Stimulated activated CD4-positive, alpha-beta T cell treated with anti-CD3 and anti-CD28 coated beads, Interleukin-4, amount 100 ng/mL, for 1 hour (primary cell): Measurements from ENCODE around the gene JAM3.

Experiments
- DNase-seq: peaks from one replicate; pipeline ENCODE4 v3.0.0-alpha.2; 2020

The JAM3 gene

DNA sequence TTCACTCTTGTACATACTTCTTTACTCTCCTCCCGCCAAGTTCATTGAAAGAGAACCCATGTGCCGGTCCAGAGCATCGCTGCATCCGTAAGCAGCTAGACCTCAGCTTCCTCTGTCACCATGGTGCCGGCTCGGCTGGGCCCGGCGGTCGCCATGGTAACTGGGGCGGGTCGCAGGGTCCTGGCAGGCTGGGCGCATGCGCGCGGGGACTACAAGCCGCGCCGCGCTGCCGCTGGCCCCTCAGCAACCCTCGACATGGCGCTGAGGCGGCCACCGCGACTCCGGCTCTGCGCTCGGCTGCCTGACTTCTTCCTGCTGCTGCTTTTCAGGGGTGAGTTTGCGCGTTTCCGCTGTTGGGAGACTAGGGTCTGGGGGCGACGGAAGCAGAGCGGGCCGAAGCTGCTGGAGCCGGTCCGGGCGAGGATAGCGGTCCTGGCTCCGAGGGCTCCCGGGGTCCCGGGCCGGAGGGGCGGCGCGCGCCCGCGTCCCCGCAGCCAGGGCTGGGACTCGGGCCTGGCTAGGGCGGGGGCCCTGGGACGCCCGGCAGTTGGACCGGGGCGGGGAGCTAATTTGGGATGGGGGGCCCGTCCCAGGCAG, at the start of gene JAM3:
JAM3 (plus strand) TSS at position 244 of the 597 bp plus-strand sequence; CDS start at position 256, 12 bp downstream.
- peak; percentile 97 for DNase-seq

- no peak for DNase-seq
Observed at GRCh38 chr11:134019500-134019899, 49.4 kb upstream of the JAM3 start.

- DNase-seq: no peak
Observed at GRCh38 chr11:134020598-134020997, 48.3 kb upstream of the JAM3 start.

GRCh38 chr11:134021326-134021725, 47.5 kb upstream of the JAM3 start:
- DNase-seq: no peak

- no peak for DNase-seq
Observed at GRCh38 chr11:134022748-134023147, 46.1 kb upstream of the JAM3 start.

DNA sequence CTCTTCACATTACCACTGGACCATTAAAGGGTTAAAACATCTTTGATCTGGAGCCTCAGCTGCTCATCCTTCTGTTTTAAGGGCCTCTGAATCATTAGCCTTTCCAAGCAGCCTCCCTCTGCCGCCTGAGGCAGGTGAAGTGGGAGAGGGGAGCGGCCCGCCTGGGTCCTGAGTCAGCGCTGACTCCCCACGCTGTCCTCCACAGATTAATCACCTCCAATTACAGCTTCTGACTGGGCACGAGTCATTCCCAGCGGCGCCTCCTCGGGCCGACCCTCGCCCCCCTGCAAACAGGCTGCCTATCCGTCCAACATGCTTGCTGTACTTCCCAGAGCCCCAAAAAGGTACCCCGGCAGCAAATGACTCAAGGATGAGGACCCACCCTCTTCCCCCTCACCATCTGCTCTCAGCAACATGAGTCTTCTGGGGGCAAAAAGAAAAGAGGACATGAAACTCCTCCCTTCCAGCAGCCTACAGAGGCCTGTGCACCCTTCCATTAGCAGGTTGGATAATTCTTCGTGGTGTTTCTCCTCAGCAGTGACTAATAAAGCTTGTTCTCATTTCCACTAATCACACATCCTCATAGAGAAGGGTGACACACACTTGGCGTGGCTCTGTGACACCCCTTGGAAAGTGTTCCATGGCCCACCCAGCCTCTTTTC, 44.3 kb upstream of the JAM3 start:
- peak; percentile 13 for DNase-seq

DNA sequence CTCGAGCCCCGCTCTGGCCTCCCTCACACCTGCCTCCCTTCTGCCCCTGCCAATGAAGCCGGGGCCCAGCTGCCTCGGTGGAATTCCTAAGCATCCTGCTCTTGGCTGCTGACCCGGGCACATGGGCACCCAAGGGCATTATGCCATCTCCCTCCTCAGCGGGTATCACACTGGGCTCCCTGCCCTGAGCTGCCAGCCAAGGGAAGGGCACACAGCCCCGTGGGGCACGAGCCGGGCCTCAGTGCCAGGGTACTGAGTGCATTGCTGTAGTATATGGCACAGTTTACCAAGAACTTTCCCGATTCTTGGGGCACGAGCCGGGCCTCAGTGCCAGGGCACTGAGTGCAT, 43.8 kb upstream of the JAM3 start:
- no peak for DNase-seq

- DNase-seq: no peak
Observed at GRCh38 chr11:134026655-134027343, 42.1 kb upstream of the JAM3 start.

GRCh38 chr11:134027671-134028070, 41.2 kb upstream of the JAM3 start:
- no peak for DNase-seq

GRCh38 chr11:134028368-134028920, 40.4 kb upstream of the JAM3 start:
- no peak for DNase-seq

- no peak for DNase-seq
Observed at GRCh38 chr11:134030853-134031252, 38.0 kb upstream of the JAM3 start.

- no peak for DNase-seq
Observed at GRCh38 chr11:134032043-134032442, 36.8 kb upstream of the JAM3 start.

DNA sequence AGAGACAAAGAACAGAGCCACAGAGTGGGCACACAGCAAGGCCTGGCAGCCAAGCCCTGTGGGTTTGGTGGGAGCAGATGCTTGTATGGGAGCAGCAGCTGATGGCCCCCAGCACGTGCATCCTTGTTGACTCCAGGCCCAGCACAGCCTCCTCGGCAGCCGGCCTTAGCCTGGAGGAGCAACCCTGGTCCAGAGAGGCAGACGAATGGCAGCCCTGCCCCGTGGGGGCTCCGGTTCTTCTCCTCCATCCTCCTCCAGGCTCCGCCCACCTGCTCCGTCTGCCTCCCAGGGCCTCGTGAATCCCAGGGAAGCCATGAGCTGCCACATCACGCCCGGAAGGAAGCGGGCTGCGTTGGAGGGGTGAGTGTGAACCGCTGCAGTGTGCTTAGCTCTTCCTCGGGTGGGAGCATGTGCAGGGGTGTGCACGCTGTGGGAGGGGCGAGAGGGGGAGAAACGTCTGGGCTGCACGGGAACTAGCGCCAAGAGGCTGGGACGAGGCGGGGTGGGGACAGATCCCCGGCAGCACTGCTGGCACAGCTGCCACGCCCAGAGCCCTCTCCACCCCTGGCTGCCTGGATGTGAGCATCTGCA, 36.3 kb upstream of the JAM3 start:
- DNase-seq: no peak

DNA sequence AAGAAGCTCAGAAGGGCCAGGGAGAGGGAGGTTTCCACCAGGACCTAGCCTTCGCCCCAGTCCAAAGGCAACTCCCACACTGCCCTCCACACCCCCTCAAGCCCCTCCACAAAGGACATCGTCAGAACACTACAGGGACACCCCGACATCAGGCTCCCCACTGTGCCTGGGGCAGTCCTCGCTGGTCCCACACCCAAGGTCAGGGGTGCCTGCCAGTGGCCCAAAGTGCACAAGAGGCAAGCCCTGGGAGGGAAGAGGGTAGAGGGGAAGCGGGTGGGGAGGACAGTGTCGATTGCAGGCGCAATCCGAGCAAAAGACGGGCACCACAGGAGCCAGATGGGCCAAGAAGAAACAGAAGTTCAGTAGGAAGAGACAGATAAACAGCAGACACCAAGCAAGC, 35.6 kb upstream of the JAM3 start:
- DNase-seq: no peak

GRCh38 chr11:134033696-134034491, 35.0 kb upstream of the JAM3 start:
- peak; percentile 65 for DNase-seq

GRCh38 chr11:134034496-134035381, 34.1 kb upstream of the JAM3 start:
- no peak for DNase-seq

DNA sequence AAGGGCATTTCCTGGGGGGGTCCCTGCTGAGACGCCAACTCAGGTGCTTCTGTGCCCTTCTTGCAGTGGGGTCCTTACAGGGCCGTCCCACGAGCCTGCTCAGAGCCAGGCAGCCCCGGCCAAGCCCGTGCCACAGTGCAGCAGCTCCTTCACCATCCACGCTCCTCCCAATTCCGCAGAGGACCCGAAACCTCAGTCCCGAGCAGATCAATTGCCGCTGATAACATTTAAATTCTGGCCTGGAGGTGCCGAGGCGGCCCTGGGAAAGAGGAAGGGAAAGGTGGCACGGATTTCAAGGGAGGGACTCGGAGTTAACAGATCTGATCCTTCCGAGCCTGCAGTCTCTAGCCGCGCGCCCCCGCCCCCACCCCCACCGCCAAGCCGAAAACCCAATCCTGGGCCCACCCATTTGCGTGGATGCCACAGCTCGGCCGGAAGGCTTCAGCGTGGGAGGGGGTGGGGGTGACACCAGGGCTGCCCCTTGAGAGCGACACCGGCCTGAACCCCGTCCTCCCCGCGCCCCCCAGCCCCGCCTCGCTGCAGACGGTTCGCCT, 32.3 kb upstream of the JAM3 start:
- DNase-seq: peak; percentile 15

DNA sequence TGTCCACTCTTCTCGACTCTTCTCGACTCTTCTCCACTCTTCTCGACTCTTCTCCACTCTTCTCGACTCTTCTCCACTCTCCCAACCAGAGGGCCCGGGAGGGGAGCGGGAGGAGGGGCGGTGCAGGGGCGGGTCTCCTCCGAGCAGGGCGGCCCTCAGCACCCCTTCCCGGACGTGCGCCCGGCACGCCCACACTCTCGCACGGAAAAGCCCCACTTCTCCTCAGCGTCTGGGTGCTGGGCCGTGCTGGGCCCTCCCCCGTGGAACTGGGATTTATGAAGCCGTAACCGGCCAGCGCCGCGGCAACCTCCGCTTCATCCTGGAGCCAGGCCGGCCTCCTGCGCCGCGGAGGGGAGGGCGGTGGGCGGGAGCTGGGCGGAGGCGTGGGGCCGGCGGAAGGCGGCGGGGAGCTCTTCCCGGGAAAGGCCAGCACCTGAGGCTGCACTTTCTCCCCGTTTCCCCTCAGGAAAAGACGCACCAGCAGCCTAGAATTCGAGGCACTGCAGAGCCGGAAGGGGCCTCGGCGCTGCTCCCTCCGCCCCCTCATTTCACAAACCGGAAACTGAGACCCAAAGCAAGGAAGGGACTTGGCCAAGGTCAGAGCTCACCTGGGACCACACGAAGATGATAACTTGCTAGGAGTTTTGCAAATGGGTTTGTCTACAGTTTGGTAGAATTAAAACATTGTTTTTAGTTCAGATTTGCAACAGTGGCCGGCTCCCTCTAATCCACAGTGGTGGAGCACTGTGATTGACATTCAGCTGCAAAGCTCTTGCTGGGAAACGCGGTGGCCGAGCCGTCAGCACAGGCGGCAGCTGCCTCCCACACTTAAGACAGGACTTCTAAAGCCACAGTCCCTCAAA, 31.6 kb upstream of the JAM3 start:
- peak; percentile 54 for DNase-seq

- no peak for DNase-seq
Observed at GRCh38 chr11:134038897-134039470, 29.9 kb upstream of the JAM3 start.
